BE2C (cell line): ENCODE measurements around the gene NWD2.

Experiments
- DNase-seq: peaks from one replicate; pipeline ENCODE4 v3.0.0-alpha.2; 2020
- H3K27me3 ChIP-seq: fragments of 250-450 bp; sonication (Bioruptor Pico); 2 replicates; pipeline ENCODE4 v1.5.1; 2020; ENCODE audit warnings: mild to moderate bottlenecking
- H3K36me3 ChIP-seq: fragments of 250-450 bp; sonication (Bioruptor Pico); 2 replicates; pipeline ENCODE4 v1.5.1; 2020; ENCODE audit warnings: mild to moderate bottlenecking
- H3K4me1 ChIP-seq: fragments of 250-450 bp; sonication (Bioruptor Pico); 2 replicates; pipeline ENCODE4 v1.5.1; 2020
- H3K4me3 ChIP-seq: 2 replicates; pipeline ENCODE4 v1.5.1; 2011; ENCODE audit warnings: low read depth, low read length
- H3K9me3 ChIP-seq: fragments of 250-450 bp; sonication (Bioruptor Pico); 2 replicates; pipeline ENCODE4 v1.5.1; 2020
- CTCF ChIP-seq: IDR thresholded peaks from 2 replicates; pipeline ENCODE4 v1.5.1; 2012; ENCODE audit warnings: mild to moderate bottlenecking, low read depth, low read length

Gene NWD2

DNA sequence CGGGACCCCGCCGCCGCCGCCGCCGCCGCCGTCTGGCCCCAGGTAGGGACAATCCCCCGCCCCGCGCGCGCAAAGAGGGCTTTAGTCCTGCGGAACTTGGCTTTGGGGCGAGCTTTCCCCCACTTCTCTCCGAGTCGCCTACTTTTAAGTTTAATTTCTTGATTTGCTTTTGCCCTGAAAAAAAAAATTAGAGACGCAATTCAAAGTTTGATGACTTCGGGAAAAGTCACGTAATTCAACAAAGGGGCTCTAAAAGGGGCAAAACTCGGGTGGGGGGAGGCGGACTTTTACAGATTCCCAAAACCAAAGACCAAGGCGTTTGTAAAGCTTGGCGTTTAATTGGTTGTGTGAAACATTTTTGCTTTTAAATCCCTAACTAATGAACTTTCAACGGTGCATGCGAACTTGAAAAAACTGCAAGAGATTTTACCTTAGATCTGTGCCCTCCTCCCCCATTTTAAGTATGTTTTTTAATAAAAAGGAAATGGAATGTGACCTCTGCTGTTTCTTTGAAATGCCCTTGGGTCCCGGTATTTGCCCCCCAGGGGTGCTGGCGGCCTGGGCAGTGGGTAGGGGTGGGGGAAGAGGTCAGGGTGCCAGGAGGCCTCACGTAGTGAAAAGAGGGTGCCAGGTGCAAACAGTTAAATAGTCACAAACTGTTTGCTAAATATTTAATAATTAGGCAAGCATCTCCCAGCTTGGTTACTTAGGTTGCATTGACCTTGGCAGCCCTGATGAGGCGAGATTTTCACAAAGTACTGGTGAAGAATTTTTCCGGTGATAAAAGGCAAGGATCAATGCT, 209.7 kb downstream of the NWD2 start:
- Histone ChIP-seq H3K9me3 (no peaks in the 10 kb centered on the region), H3K36me3 (no peaks in the 10 kb centered on the region), H3K4me1 (no peaks in the 10 kb centered on the region), H3K4me3 (no peak overlapping the region), H3K27me3 (peaks cover 43% of the 10 kb centered on the region)
- TF ChIP-seq CTCF: no peak
- DNase-seq: no peak

DNA sequence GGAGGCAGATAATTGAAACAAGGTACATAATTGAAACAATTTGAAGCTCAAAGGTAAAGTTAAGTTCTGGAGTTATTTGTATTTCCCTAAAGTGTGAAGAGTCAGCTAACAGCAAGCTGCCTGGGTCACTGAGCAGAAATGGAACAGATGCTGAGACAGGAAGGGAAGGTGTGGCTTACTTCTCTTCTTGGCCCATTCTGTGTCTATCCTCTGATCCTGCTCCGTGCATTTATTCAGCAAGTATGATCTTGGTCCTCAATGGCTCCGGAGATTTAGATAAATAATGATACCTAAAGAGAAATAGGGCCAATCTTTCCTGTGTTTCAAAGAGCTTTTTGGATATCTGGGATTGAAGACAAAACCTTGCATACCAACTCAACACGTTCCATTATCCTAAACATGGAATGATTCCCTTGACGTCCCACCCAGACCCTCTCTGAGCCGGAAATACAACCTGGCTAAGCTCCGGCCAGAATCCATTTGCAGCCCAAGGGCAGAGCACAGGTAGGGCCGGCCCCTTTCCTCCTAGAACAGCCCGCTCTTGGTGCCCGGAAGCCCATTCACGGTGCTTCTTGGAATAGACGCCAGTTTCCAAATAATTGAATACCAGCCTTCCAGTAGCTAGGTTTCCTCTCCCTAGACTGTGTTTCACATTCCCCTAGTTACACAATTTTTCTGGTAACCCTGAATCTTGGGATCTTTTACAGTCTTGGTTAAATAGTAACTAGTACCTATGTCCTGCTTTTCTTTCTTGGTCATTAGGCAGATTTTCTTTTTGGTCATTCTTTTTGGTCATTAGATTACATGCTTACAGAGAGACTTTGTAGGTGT, 211.0 kb downstream of the NWD2 start:
- TF ChIP-seq CTCF: no peak
- Histone ChIP-seq H3K27me3 (peaks cover 43% of the 10 kb centered on the region), H3K9me3 (no peaks in the 10 kb centered on the region), H3K4me3 (no peak overlapping the region), H3K36me3 (no peaks in the 10 kb centered on the region), H3K4me1 (no peaks in the 10 kb centered on the region)
- DNase-seq: no peak

DNA sequence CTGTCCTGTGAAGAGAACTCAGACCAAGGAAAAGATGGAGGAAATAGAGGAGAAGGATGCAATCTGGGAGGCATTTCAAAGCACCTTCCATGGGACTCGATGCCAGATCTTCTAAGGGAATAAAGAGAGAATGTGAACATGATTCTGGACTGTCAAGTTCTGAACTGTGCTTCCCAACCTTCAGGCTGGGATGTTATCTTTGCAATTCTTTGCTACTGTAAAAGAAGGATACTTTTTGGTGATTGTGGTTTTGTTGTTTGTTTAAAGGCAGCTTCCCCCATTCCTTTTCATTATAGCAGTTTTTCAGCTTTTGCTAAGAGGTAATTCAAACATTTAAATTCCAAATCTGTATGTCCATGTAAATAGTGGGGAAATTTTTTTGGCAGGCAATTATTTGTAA, 217.3 kb downstream of the NWD2 start:
- no peak overlapping the region for H3K4me3 ChIP-seq
- H3K9me3 ChIP-seq: no peaks in the 10 kb centered on the region
- H3K4me1 ChIP-seq: no peaks in the 10 kb centered on the region
- no peaks in the 10 kb centered on the region; the same call in 1 of the 2 replicates for H3K27me3 ChIP-seq
- no peaks in the 10 kb centered on the region for H3K36me3 ChIP-seq
- no peak for DNase-seq
- no peak for TF ChIP-seq CTCF

GRCh38 chr4:37463033-37463856, 218.7 kb downstream of the NWD2 start:
- DNase-seq: no peak
- no peak for TF ChIP-seq CTCF

DNA sequence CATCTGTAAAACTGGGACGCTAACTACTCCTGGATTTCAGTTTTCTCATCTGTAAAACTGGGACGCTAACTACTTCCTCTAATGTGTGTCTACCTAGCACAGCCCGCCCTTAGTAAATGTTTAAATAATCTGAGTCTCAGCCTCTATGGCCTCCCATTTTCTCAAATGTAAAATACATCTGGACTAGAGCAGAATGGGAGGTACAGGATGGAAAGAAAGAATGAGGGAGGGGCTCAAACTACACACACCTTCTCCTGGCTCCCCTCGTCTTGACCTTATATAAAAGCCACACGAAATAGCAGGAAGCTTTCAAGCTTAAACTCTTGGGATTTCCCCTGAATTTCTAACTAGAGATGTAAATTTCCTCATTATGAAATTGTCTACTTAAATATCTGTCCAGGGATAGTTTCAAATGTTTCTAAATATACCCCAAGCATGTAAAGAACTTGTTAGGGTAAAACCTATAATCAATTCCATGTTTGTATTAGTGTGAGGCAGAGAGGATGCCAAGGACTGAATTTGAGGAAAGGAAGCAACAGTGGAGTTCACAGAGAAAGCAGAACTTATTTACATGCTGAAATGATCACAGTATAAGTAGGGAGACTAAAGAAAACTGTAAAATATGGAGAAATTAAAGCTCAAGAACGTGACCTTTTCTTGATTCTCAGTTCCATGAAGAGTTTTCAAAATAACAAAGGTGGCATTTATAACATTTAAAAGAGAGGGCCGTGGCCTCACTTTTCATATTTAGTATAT, 220.0 kb downstream of the NWD2 start:
- Histone ChIP-seq H3K9me3 (no peaks in the 10 kb centered on the region), H3K27me3 (no peaks in the 10 kb centered on the region), H3K4me3 (no peak overlapping the region), H3K36me3 (no peaks in the 10 kb centered on the region), H3K4me1 (no peaks in the 10 kb centered on the region)
- TF ChIP-seq CTCF: no peak
- no peak for DNase-seq

More at GRCh38 chr4:37463033-37463856, 218.7 kb downstream of the NWD2 start:
- Histone ChIP-seq H3K27me3 (no peaks in the 10 kb centered on the region), H3K4me1 (no peaks in the 10 kb centered on the region), H3K9me3 (no peaks in the 10 kb centered on the region), H3K4me3 (no peak overlapping the region), H3K36me3 (no peaks in the 10 kb centered on the region)
